HG03378 (cell line): ENCODE data around the gene BTBD8.

Experiments used
- ATAC-seq: cut with Tn5 transposase; IDR thresholded peaks from one replicate; pipeline ENCODE4 v1.9.1; 2021; ENCODE audit warnings: mild to moderate bottlenecking, moderate library complexity; ENCODE audit not compliant: unreplicated experiment

BTBD8 gene

DNA sequence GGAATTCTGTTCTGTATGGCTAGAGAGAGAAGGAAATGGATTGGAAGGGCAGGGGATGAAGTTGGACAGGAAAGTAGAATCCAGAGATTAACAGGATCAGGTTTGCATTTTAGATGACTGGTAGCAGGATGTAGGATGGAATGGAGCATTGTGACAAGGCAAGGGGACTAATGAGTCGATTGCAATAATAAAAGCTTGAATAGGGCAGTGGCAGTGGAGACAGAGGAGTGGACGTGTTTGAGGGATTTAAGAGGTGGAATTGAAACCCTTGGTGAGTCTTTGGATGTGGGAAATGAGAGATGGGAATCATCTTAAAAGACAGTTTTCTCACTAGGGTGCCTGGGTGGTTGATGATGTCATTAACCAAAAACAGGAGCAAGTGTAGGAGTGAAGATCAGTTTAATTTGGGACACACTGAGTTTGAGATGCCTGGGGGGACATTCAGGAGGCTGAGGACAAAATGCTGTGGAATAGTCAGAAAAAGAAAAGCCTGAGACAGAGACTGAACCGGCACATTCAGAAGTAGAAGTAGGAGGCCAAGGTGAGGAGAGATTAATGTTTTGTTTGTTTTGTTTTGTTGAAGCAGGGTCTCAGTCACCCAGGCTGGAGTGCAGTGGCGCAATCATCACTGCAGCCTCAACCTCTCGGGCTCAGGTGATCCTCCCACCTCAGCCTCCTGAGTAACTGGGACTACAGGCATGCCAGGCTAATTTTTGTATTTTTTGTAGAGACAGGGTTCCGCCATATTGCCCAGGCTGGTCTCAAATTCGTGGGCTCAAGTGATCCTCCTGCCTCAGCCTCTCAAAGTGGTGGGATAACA, 108.5 kb downstream of the BTBD8 start:
- ATAC-seq = no peak

DNA sequence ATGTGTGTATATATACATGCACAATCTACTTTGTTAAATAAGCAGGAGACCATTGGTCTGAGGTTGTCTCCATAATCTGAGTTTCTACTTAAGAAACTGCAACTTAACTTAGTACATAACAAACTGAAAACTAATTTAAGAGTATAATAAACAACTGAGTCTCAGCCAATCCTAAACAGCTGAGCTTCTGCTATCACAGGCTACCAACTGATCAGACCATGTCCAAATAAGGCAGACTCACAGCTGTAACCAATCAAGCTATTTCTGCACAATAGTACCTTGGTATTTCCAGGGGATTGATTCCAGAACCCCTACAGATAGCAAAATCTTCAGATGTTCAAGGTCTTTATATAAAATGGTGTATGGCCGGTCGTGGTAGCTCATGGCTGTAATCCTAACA, 111.6 kb downstream of the BTBD8 start:
- no peak for ATAC-seq

DNA sequence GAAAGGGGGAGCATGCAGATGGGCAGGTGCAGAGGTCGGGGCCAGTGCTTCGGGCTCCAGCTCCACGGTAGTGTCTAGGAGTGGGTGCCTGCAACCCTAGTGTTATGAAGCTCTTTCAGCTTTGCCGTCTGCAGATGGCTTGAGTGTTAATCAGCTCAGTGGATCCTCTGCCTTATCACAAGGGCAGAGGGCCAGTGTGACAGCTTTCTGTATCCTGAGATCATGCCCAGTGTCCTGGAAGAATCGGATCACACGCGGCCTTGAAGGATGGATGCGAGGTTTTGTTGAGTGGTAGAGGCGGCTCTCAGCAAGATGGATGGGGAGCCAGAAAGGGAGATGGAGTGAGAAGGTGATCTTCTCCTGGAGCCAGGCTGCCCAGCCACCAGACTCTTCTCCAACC, 112.1 kb downstream of the BTBD8 start:
- no peak for ATAC-seq

DNA sequence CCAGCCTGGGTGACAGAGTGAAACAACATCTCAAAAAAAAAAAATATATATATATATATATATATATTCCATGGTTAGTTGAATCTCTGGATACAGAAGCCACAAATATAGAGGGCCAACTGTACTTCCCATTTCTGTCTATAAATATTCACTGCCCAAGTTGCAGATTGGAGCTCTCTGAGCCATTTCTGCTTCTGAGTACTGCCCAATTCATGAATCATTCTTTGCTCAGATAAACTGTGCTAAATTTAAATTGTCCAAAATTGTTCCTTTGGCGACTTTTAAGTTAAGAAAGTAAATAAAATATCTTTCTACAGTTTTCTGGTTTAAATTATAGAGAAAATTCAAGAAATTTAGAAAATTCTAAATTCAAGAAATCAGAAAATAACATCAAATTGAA, 114.4 kb downstream of the BTBD8 start:
- ATAC-seq = no peak

DNA sequence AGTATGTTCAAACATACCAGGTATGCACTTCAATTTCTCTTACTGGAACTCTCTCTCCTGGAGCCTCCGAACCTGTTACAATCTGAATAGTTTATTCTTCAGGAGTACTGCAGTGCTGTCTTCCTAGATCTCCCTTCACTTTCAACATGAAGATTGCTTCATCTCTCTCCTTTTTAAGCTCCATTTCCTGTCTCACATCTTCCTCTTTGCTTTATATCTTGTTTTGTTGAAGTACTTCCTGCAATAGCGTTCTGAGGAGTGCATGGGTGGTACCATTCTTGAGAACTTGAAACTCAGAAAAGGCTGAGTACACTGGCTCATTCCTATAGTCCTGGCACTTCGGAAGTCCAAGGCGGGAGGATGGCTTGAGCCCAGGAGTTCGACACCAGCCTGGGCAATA, 121.8 kb downstream of the BTBD8 start:
- ATAC-seq = no peak

DNA sequence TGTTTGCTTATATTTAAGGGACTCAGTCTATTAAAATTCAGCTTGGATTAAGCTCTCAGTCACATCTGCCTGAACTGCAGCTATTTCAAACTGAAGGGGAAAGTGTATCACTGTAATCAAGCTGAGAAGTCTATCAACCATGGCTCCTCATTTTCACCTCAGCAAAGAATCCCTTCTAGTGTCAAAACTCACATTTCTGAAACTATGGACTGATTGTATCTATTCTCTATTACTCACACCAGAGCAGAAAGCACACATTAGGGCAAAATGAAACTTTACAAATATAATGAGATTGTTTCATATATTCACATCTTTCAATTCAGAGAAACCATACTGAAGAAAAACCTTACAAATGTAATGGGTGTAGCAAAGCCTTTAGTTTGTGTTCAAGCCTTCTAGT, 123.0 kb downstream of the BTBD8 start:
- ATAC-seq = no peak

DNA sequence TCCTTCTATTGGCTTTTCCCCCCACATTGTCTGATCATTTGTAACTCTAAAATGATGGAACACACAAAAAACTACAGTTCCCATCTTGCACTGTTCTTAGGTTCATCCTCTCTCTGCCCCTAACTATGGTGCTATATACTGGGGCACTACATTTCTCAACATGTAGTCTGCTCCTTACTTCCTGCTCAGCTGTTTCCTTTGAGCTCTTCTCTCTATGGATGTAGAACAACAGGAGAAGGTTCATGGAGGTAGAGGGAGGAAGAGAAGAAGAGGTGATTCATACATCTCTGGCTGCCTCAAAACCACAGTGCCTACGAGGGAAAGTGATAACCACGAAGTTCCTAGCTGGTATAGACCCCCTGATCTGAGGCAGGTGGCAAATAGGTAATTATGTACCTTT, 130.6 kb downstream of the BTBD8 start:
- ATAC-seq = no peak

DNA sequence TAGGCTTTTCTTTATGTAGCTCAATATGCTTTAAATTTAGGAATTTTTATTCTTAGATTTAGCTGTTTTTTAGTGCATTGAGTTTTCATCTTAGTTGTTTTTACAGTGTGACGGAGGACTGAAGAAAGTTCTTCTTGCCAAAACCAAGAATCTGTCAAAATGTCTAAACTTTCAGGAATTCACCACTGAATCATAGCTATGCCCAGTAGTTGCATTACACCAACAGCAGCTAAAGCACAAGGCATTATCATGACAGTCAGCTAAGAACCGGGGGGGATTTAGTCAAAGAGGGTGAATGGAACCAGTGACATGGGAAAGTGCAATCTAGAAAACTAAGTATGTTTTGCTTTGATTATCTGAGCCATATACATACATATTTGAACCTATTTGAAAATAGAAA, 131.0 kb downstream of the BTBD8 start:
- no peak for ATAC-seq

DNA sequence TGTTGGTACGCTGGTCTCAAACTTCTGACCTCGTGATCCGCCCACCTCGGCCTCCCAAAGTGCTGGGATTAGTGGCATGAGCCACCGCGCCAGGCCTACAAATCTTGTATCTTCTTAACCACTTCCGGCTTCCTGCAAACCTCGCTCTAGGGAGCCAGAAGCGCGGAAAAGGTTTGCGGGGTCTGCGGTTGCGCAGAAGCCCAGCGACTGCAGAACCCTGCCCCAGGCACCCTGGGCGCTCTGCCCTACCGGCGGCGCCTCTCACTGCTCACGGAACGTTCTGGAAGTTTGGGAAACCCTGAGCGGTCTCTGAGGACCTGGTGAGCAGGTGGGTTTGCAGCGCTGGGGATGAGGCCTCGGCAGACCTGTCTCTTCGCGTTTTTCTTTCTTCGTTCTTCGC, 137.6 kb downstream of the BTBD8 start, which contains the start of gene C1orf146:
Gene C1orf146 (plus strand): TSS at position 195 of the 400 bp plus-strand sequence. CDS start 13,506 bp downstream, outside the sequence.
- no peak for ATAC-seq

DNA sequence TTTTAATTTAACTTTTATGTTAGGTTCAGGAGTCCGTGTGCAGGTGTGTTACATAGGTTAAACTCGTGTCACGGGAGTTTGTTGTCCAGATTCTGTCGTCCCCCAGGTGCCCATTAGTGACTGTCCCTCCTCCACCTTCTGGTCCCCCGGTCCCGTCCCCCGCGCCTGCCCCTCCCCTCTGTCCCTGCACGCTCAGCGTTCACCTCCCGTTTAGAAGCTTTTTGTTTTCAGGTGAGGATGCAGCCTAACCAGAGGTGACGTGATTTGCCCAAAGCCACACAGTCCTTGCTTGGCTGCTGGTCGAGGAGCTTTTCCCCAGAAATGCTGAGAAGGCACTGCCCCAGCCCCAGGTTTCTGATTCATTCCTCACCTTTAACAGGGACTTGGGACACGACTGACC, 138.4 kb downstream of the BTBD8 start:
- ATAC-seq = no peak

DNA sequence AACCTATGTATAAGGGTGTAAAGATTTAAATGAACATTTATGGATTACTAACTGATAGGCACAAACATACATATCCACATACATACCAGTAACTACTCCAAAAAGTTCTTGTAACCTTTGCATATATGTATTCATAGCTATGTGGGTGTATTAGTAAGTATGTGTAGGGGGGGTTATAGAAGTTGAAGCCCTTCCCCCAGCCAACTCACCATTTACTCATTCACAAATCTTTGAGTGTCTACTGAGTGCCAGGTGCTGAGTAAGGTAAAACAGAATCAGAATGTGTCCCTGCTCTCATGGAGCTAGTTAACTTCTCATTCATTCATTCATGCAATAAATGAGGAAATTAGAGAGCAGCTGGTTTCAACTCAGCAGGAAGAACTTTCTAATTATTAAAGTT, 138.9 kb downstream of the BTBD8 start:
- ATAC-seq = no peak

DNA sequence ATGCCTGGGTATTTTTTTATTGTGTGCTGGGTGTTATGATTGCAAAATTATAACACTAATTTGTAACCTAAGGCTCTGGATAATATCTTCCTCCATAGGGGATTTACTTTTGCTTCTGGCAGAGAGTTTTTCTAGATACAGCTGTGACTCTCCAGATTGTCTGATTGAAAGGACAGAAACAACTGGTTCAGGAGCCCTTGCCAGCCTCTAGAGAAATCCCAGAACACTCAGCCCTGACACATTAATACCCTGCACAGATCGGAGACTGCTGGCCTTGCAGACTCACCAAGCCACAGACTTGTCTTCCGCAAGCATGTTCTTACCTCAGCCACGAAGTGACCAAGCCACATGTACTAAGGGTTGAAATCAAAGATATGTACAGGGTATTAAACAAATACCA, 148.3 kb downstream of the BTBD8 start:
- ATAC-seq = no peak

DNA sequence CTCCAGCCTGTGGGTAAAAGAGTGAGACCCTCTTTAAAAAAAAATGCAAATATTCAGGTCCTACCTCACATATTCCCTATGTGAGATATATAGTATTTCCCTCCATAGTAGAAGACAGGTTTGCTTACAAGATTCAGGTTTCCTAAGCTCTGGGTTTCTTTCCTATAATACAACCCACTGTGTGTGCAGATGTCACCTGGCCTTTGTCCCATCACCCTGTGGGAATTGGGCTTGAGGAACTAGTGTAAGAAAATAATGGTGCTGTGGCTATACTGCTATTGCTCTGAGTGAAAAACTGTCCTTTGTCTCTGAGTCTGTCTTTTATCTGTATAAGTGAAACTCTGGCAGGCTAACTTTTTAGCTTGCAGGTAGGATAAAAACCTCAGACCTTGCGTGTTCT, 150.6 kb downstream of the BTBD8 start:
- ATAC-seq = no peak
